ENCODE measurements around the gene ZIM2. TPM values are rescaled to one million over a fixed set of nuclear protein-coding genes. Genes with fewer than 3 reads are reported as not detected.

Gene ZIM2
- total RNA-seq, 1 donor from 2014 or later = not detected

GRCh38 chr19:56806639-56807038 is 33.9 kb downstream of the ZIM2 start:
- no peak for DNase-seq (ENCODE audit: low read depth, low spot score)
- Mint-ChIP-seq H3K27me3 (ENCODE audit: low read depth) (no peaks in the 10 kb centered on the region), H3K4me3 (no peak overlapping the region), H3K36me3 (ENCODE audit: low read depth) (peaks cover 5% of the 10 kb centered on the region), H3K9me3 (peaks cover 18% of the 10 kb centered on the region), H3K27ac (ENCODE audit: unreplicated experiment) (no peak overlapping the region), H3K4me1 (no peaks in the 10 kb centered on the region)
- TF ChIP-seq CTCF (conservative IDR thresholded peaks at IDR 0.05) = no peak

GRCh38 chr19:56778351-56778750 is 62.2 kb downstream of the ZIM2 start:
- H3K4me3 Mint-ChIP-seq = no peak overlapping the region
- no peaks in the 10 kb centered on the region for H3K27me3 Mint-ChIP-seq (ENCODE audit: low read depth)
- peaks cover 16% of the 10 kb centered on the region for H3K36me3 Mint-ChIP-seq (ENCODE audit: low read depth)
- no peak overlapping the region for H3K27ac Mint-ChIP-seq (ENCODE audit: unreplicated experiment)
- DNase-seq (ENCODE audit: low read depth, low spot score) = no peak
- no peaks in the 10 kb centered on the region for H3K4me1 Mint-ChIP-seq
- H3K9me3 Mint-ChIP-seq = peaks cover 32% of the 10 kb centered on the region
- no peak for TF ChIP-seq CTCF (conservative IDR thresholded peaks at IDR 0.05)

DNA sequence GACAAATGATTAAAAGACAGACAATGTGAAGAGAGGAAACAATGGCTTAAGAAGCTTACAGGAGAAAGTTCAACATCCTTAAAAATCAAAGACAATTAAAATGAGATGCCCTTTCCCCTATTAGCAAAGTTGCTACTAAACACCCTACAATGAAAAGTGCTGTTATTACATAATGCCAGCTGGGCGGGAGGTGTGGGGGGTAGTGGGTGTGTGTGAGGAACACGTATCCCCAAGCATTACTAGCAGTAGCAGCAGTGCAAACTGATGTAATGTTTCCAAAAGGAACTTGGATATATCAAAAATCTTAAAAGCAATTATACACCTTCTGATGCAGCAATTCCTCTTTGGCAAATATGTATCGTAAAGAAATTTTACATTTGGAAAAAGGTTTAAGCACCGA is 70.9 kb downstream of the ZIM2 start:
- H3K27me3 Mint-ChIP-seq (ENCODE audit: low read depth) = no peaks in the 10 kb centered on the region
- H3K27ac Mint-ChIP-seq (ENCODE audit: unreplicated experiment) = no peak overlapping the region
- DNase-seq (ENCODE audit: low read depth, low spot score) = no peak
- peaks cover 15% of the 10 kb centered on the region for H3K36me3 Mint-ChIP-seq (ENCODE audit: low read depth)
- no peak for TF ChIP-seq CTCF (conservative IDR thresholded peaks at IDR 0.05)
- no peaks in the 10 kb centered on the region for H3K4me1 Mint-ChIP-seq
- H3K4me3 Mint-ChIP-seq = no peak overlapping the region
- H3K9me3 Mint-ChIP-seq = peaks cover 23% of the 10 kb centered on the region

DNA sequence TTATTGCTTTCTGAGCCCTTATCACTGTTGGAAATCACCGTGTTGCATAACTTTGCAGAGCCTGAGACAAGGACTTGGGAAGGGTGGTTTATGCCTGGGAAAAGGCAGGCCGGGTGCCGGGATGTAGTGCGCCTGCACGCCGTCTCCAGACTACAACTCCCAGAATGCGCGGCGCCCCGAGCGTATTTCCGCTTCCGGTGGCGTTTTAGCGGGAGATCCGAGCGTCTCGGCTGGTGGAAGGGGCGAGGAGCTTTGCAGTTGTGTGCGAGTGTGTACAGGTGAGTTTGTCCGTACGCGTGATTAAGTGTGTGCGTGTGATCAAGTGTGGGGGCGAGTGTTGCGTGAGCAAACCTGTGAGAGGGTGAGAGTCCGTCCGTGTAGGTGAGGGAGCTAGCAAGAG is 75.4 kb downstream of the ZIM2 start:
- DNase-seq (ENCODE audit: low read depth, low spot score) = no peak
- H3K4me1 Mint-ChIP-seq = no peaks in the 10 kb centered on the region
- H3K27ac Mint-ChIP-seq (ENCODE audit: unreplicated experiment) = no peak overlapping the region
- peaks cover 26% of the 10 kb centered on the region for H3K9me3 Mint-ChIP-seq
- H3K4me3 Mint-ChIP-seq = no peak overlapping the region
- H3K36me3 Mint-ChIP-seq (ENCODE audit: low read depth) = peaks cover 18% of the 10 kb centered on the region
- no peak for TF ChIP-seq CTCF (conservative IDR thresholded peaks at IDR 0.05)
- H3K27me3 Mint-ChIP-seq (ENCODE audit: low read depth) = no peaks in the 10 kb centered on the region

- peaks cover 26% of the 10 kb centered on the region for H3K9me3 Mint-ChIP-seq
- no peak overlapping the region for H3K27ac Mint-ChIP-seq (ENCODE audit: unreplicated experiment)
- no peak overlapping the region for H3K4me3 Mint-ChIP-seq
- no peak for DNase-seq (ENCODE audit: low read depth, low spot score)
- H3K27me3 Mint-ChIP-seq (ENCODE audit: low read depth) = no peaks in the 10 kb centered on the region
- TF ChIP-seq CTCF (conservative IDR thresholded peaks at IDR 0.05) = no peak
- peaks cover 18% of the 10 kb centered on the region for H3K36me3 Mint-ChIP-seq (ENCODE audit: low read depth)
- H3K4me1 Mint-ChIP-seq = no peaks in the 10 kb centered on the region
Measured at GRCh38 chr19:56764196-56764695, 76.3 kb downstream of the ZIM2 start.

GRCh38 chr19:56760842-56761241 is 79.7 kb downstream of the ZIM2 start:
- no peak for DNase-seq (ENCODE audit: low read depth, low spot score)
- Mint-ChIP-seq H3K9me3 (peaks cover 39% of the 10 kb centered on the region), H3K27ac (ENCODE audit: unreplicated experiment) (no peak overlapping the region), H3K27me3 (ENCODE audit: low read depth) (no peaks in the 10 kb centered on the region), H3K4me3 (no peak overlapping the region), H3K4me1 (no peaks in the 10 kb centered on the region), H3K36me3 (ENCODE audit: low read depth) (peaks cover 19% of the 10 kb centered on the region)
- no peak for TF ChIP-seq CTCF (conservative IDR thresholded peaks at IDR 0.05)
